ENCODE measurements around the gene ZDHHC21. TPM values are rescaled to one million over a fixed set of nuclear protein-coding genes. Genes with fewer than 3 reads are reported as not detected.

ZDHHC21 gene
- total and polyA plus RNA-seq, 9 of the 15 experiments (the other 6 are each of a cell fraction or from before 2014, with no cell fraction given): 0.10 to 1.9 (median 1.00) TPM

- TF ChIP-seq PATZ1 (CRISPR knock-in tag; IDR thresholded peaks at IDR 0.05; ENCODE audit: borderline replicate concordance) (no peak), ZNF165 (CRISPR knock-in tag; IDR thresholded peaks at IDR 0.05; ENCODE audit: borderline replicate concordance) (no peak), SREBF2 (CRISPR knock-in tag; IDR thresholded peaks at IDR 0.05) (no peak), SLC30A9 (CRISPR knock-in tag; IDR thresholded peaks at IDR 0.05) (no peak), DPF2 (IDR thresholded peaks at IDR 0.05) (no peak), ZBTB11 (CRISPR knock-in tag; IDR thresholded peaks at IDR 0.05) (no peak), USF1 (CRISPR knock-in tag; IDR thresholded peaks at IDR 0.05) (no peak), FOXA3 (CRISPR knock-in tag; conservative IDR thresholded peaks at IDR 0.05 in 1 of 2, IDR thresholded peaks at IDR 0.05 in 1 of 2) (peak; percentile 83 to 91), CXXC5 (CRISPR knock-in tag; IDR thresholded peaks at IDR 0.05) (peak; percentile 45), ZNF764 (CRISPR knock-in tag; IDR thresholded peaks at IDR 0.05; ENCODE audit: low read depth) (no peak), PRDM10 (IDR thresholded peaks at IDR 0.05; ENCODE audit: partially characterized antibody) (no peak), NR0B1 (IDR thresholded peaks at IDR 0.05; ENCODE audit: partially characterized antibody) (no peak), ARID3A (IDR thresholded peaks at IDR 0.05; ENCODE audit: borderline replicate concordance, low read depth, low read length) (no peak), PHF20 (IDR thresholded peaks at IDR 0.05; ENCODE audit: partially characterized antibody) (no peak)
These were observed 99.8 kb downstream of the ZDHHC21 start (continued) for GRCh38 chr9:14593406-14593805.

Measured in K562 (cell line).